ENCODE measurements around the gene PLEKHA3.

The PLEKHA3 gene

GRCh38 chr2:178450524-178450773, 29.8 kb upstream of the PLEKHA3 start:
- POLR2A ChIA-PET = interaction anchor here (0.6 to 1.0 kb wide), 2 partner anchors 45 to 316 kb away, joined by 3 read pairs; no protein-coding TSS in a partner anchor

GRCh38 chr2:178450774-178451525, 29.3 kb upstream of the PLEKHA3 start, which contains the start of the genes PJVK and PRKRA:
Gene PJVK, plus strand, starts transcription at chr2:178451378. Its CDS starts 2,032 bp downstream, at chr2:178453410.
Gene PRKRA, minus strand, starts transcription at chr2:178451175. Its CDS starts 145 bp downstream, at chr2:178451030.
- DNase-seq (ENCODE audit: extremely low spot score) = peak; percentile 98
- TF ChIP-seq CTCF (IDR thresholded peaks at IDR 0.05; ENCODE audit: control extremely low read depth, extremely low read depth, low read depth, missing control alignments) = no peak
- POLR2A ChIA-PET = interaction anchor here (0.5 to 0.7 kb wide), 4 partner anchors 32 to 315 kb away, joined by 3 to 4 read pairs (median 3); no protein-coding TSS in a partner anchor
- CTCF ChIA-PET = interaction anchor here (0.7 to 3.5 kb wide), 10 partner anchors 11 to 145 kb away, joined by 3 to 18 read pairs (median 4); no protein-coding TSS in a partner anchor

More at GRCh38 chr2:178450524-178450773, 29.8 kb upstream of the PLEKHA3 start:
- DNase-seq (ENCODE audit: extremely low spot score) = no peak
- CTCF ChIA-PET = interaction anchor here (0.9 to 3.5 kb wide), 11 partner anchors 11 to 144 kb away, joined by 3 to 18 read pairs (median 3); no protein-coding TSS in a partner anchor
- TF ChIP-seq CTCF (IDR thresholded peaks at IDR 0.05; ENCODE audit: control extremely low read depth, extremely low read depth, low read depth, missing control alignments) = no peak

GRCh38 chr2:178452334-178452733, 27.9 kb upstream of the PLEKHA3 start:
- no peak for TF ChIP-seq CTCF (IDR thresholded peaks at IDR 0.05; ENCODE audit: control extremely low read depth, extremely low read depth, low read depth, missing control alignments)
- CTCF ChIA-PET = interaction anchor here (0.9 to 1.3 kb wide), 3 partner anchors 10 to 38 kb away, joined by 3 read pairs; no protein-coding TSS in a partner anchor

GRCh38 chr2:178452870-178453269, 27.4 kb upstream of the PLEKHA3 start:
- CTCF ChIA-PET = interaction anchor here (0.9 to 1.3 kb wide), 3 partner anchors 10 to 38 kb away, joined by 3 read pairs; no protein-coding TSS in a partner anchor
- POLR2A ChIA-PET = no interaction called here
- DNase-seq (ENCODE audit: extremely low spot score) = no peak
- no peak for TF ChIP-seq CTCF (IDR thresholded peaks at IDR 0.05; ENCODE audit: control extremely low read depth, extremely low read depth, low read depth, missing control alignments)

More at GRCh38 chr2:178452334-178452733, 27.9 kb upstream of the PLEKHA3 start:
- POLR2A ChIA-PET = no interaction called here
- no peak for DNase-seq (ENCODE audit: extremely low spot score)

- ChIA-PET POLR2A (no interaction called here), CTCF (interaction anchor here (1.5 to 4.6 kb wide), 2 partner anchors 12 to 58 kb away, joined by 3 to 25 read pairs; no protein-coding TSS in a partner anchor)
- no peak for DNase-seq (ENCODE audit: extremely low spot score)
- TF ChIP-seq CTCF (IDR thresholded peaks at IDR 0.05; ENCODE audit: control extremely low read depth, extremely low read depth, low read depth, missing control alignments) = no peak
These were observed 24.3 kb upstream of the PLEKHA3 start for GRCh38 chr2:178455947-178456346.

GRCh38 chr2:178457390-178457886, 22.8 kb upstream of the PLEKHA3 start:
- no peak for DNase-seq (ENCODE audit: extremely low spot score)
- POLR2A ChIA-PET = no interaction called here
- no peak for TF ChIP-seq CTCF (IDR thresholded peaks at IDR 0.05; ENCODE audit: control extremely low read depth, extremely low read depth, low read depth, missing control alignments)
- CTCF ChIA-PET = interaction anchor here (1.5 to 4.6 kb wide), 3 partner anchors 10 to 59 kb away, joined by 3 to 25 read pairs (median 3); no protein-coding TSS in a partner anchor
